Epithelial cell of proximal tubule (primary cell): ENCODE measurements around the gene MAX. TPM values are rescaled to one million over a fixed set of nuclear protein-coding genes. Genes with fewer than 3 reads are reported as not detected.

Experiments
- DNase-seq: peaks from one replicate; pipeline ENCODE4 v3.0.0-alpha.2; 2011; ENCODE audit warnings: low read depth
- H3K4me3 ChIP-seq: 2 replicates; pipeline ENCODE4 v1.5.1; 2011; ENCODE audit warnings: low read depth, mild to moderate bottlenecking, low read length
- total RNA-seq: library from RNA; depleted of rRNA; stranded (reverse); fragments of >200 nt; gene quantifications from 2 replicates; pipeline ENCODE4 v1.2.3, GENCODE V29; 2015
- TF ChIP-seq, protein P1 (sequence below): conservative IDR thresholded peaks from 2 replicates; pipeline ENCODE4 v1.5.1; 2012; ENCODE audit warnings: low read depth, mild to moderate bottlenecking, low read length

The MAX gene
- total RNA-seq, 1 donor from 2014 or later, result 27.4 TPM

DNA sequence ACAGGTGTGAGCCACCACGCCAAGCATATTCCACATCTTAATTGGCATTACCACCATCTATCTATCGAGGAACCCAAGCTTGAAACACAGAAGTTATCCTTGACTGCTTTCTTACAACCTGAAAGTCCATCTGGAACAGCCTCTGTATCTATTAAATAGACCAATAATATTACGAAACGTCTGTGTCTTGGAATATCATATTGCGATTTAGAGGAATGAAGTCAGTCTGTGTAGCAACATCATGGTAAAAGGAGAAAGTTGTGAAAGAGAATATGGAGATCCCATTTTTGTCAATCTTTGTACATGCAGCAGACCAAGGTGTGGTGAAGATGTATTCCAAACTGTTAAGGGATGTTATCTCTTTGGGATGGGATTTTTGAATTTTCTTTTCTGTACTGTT, 25.8 kb upstream of the MAX start:
- no peak overlapping the region for H3K4me3 ChIP-seq
- DNase-seq, result no peak
- TF ChIP-seq, protein P1, sequence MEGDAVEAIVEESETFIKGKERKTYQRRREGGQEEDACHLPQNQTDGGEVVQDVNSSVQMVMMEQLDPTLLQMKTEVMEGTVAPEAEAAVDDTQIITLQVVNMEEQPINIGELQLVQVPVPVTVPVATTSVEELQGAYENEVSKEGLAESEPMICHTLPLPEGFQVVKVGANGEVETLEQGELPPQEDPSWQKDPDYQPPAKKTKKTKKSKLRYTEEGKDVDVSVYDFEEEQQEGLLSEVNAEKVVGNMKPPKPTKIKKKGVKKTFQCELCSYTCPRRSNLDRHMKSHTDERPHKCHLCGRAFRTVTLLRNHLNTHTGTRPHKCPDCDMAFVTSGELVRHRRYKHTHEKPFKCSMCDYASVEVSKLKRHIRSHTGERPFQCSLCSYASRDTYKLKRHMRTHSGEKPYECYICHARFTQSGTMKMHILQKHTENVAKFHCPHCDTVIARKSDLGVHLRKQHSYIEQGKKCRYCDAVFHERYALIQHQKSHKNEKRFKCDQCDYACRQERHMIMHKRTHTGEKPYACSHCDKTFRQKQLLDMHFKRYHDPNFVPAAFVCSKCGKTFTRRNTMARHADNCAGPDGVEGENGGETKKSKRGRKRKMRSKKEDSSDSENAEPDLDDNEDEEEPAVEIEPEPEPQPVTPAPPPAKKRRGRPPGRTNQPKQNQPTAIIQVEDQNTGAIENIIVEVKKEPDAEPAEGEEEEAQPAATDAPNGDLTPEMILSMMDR, result no peak

DNA sequence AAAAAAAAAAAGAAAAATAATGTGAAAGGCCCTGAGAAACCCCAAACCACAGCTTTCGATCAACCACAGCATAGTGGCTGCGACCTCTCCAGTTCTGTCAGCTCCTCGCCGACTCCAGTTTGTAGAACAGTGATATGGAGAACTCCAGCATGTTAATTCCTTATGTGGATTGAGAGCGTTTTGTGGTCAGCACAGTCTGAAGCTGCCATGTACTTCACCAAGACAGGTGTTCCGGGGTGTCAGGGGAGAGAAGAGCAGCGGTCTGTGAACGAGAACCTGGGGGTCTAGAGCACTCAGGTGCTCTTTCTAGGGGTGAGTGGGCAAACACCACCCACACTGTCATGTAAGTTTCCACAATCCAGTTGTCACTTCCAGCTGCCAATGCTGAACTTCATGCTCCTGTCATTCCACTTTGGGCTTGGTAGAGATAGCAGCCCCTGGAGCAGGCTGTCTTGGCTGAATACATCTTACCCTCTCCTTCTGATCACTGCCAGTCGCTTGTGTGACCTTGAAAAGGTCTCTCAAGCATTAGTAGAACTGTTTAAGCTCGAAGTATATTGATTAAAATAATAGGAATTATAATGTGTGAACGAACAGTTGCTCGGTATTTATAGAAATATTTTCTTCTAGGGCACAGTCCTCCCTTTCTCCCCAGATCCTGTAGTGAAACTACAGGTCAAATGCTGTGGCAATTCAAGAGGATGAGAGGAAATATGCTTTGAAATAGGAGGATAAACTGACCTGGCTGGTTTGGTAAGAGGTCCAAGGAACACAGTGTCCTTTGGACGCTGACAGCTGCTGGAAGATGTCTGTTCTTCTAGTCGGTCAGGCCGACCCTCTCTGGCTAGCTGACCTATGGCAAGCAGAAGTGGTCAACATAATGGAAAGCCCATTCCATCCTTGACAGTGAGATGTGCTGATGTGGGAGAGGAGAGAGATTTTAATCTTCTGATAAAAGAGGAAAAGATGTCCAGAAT, 15.7 kb upstream of the MAX start:
- DNase-seq, result no peak
- TF ChIP-seq, protein P1, result no peak

DNA sequence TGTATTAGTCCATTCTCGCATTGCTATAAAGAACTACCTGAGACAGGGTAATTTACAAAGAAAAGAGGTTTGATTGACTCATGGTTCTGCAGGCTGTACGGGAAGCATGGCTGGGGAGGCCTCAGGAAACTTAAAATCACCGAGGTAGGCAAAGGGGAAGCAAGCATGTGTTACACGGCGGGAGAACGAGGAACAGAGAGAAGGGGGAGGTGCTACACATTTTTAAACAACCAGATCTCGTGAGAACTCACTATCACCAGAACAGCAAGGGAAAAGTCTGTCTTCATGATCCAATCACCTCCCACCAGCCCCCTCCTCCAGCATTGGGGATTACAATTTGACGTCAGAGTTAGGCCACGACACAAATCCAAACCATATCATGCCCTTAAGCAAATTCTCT, 13.3 kb upstream of the MAX start:
- no peak for DNase-seq
- TF ChIP-seq, protein P1, result no peak
- no peak overlapping the region for H3K4me3 ChIP-seq

More for the DNA sequence above, 15.7 kb upstream of the MAX start:
- H3K4me3 ChIP-seq, result no peak overlapping the region

DNA sequence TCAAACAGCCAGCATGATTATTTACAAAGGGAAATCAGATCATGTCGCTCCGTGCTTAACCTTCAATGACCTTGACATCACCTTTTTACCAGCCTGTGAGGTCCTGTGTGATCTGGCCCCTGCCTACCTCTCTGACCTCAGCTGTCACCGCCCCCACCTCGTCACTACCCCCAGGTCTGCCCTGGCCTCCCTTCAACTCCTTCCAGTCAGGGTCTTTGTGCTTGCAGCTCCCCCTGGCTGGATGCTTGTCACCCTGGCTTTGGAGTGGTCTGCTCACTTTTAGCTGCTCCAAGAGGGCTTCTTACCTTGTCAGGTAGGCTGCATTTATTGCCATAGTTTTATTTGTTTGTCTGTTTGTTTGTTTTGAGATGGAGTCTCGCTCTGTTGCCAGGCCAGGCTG, 8.2 kb upstream of the MAX start:
- no peak overlapping the region for H3K4me3 ChIP-seq
- DNase-seq, result no peak
- TF ChIP-seq, protein P1, result no peak

DNA sequence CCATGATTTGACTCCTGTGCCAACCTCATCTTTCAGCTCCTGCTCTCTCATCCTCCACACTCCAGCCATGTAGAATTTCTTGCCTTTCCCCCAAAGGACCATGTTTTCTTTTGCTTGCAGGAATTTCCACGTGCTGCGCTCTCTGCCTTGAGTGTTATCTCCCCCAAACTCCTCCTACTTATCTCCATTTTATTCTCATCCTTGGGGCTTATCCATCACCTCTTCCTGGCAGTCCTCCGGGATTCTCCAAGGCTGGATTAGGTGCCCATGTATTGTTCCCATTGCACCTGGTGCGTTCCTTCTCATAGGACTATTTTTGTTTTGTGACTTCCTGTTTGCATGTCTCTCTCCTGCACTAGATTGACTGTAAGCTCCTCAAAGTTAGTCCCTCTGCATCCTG, 7.0 kb upstream of the MAX start:
- TF ChIP-seq, protein P1, result no peak

DNA sequence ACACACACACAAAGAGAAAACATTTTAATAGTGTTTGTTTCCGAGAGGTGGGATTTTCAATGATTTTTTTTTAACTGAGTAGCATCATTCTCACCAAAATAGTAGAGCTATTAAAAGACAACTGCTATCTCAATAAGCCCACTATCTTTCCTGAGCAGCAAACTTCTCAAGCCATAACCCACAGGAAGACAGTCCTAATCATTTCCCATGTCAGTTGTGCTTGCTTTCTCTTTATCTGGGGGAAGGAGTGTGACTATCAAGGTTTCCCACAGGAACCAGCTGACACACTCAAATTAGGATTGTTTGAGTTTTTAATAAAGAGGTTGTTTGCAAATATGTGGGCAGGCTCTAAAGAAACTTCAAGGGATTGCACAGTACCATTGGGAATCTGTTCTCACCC, 4.9 kb upstream of the MAX start:
- TF ChIP-seq, protein P1, result no peak
- H3K4me3 ChIP-seq, result no peak overlapping the region
- no peak for DNase-seq

More for the DNA sequence above, 7.0 kb upstream of the MAX start:
- H3K4me3 ChIP-seq, result no peak overlapping the region
- no peak for DNase-seq

DNA sequence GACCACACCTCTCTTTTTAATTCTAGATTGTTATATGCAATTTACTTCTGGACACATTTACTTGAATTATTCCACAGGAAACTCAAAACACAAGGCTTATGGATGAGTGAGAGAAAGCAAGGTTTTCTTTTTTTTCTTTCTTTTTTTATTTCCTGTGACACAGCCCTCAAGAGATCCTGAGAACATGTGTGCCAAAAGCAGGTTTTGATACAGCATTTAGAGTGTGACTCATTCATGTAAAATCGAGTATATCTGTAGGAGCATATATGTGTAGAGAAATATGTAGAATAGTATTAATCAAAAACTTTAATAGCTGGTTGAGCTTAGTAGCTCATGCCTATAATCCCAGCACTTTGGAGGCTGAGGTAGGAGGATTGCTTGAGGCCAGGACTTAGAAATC, 4.4 kb upstream of the MAX start:
- TF ChIP-seq, protein P1, result no peak
- H3K4me3 ChIP-seq, result no peak overlapping the region
- no peak for DNase-seq
